Brain pericyte (primary cell): ENCODE data around the gene GUCY1A2.

Source experiments
- DNase-seq: peaks from one replicate; pipeline ENCODE4 v3.0.0-alpha.2; 2012; ENCODE audit warnings: low read depth, low spot score

Gene GUCY1A2

DNA sequence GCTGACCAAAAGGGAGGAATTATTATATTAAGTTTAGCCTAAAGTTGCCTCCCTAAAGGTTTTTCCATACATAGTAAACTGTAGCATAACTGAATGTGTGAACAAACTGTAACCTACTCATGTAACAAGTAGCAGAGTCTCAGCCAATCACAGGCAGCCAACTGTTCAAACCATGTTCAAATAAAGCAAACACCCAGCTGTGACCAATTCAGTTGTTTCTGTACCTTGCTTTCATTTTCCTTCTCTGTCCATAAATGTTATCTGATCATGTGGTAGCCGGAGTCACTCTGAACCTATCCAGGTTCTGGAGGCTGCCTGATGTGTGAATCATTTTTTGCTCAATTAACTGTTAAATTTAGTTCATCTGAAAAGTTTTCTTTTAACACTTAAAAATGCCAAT is 373.5 kb downstream of the GUCY1A2 start:
- DNase-seq: no peak

DNA sequence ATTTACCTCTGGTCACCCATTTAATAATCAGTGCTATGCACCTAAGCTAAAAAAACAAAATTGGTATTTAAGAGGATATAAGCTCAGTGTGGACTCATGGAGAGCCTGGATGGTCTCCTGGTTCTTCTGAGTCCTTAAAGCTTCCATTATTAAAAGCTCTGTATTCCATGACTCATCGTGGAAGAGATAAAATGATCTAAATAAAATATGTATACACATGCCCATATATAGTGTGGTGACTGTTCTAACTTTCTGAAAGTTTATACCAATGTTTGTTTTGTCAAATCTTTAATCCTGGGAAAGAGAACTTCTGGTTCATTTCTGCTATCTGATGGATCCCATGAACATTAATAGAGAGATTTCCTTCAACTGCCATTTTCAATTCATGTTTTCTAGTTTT is 375.9 kb downstream of the GUCY1A2 start:
- DNase-seq: no peak

DNA sequence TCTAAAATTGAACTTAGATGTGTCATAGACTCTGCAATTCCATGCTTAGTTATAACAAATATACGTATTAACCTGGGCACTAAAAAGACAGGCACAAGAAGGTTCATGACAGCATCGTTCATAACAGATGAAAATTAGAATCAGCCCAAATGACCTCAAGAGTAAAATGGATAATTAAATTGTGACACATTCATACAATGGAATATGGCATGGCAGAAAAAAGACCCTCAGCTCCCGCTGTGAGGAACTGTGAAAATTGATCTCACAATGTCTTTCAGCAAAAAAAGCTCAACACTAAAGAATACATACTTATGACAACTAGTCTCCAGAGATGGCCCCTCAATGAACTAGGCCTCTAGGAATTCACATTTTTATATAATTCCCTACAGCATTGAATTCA is 386.0 kb downstream of the GUCY1A2 start:
- DNase-seq: no peak

DNA sequence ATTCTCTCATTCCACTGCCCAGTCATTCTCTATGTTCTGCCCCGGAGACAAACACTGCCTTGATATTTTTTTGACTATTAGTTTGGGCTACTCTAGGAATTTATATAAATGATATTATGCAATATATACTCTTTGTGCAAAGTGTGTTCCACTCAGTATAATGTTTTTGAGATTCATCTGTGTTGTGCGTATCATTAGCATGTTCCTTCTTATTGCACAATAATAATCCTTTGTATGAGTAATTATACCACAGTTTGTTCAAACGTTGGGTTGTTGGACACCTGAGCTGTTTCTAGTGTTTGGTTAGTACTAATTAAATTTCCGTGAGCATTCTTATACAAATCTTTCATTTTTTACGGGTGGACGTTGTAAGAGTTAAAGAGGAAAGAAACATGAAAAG is 390.6 kb downstream of the GUCY1A2 start:
- no peak for DNase-seq

DNA sequence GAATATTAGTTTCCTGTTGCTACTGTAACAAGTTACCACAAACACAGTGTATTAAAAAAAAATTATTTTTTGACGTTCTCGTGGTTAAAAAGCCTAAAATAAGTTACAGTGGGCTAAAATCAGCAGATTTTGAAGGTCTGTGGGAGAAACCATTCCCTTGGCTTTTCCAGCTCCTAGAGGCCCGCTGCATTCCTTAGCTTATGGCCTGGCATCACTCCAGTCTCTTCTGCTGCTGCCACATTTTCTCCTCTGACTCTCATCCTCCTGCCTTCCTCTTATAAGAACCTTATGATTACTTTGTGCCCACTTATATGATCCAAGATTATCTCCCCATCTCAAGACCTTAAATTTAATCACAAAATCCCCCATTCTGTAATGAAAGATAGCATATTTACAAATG is 392.7 kb downstream of the GUCY1A2 start:
- no peak for DNase-seq

DNA sequence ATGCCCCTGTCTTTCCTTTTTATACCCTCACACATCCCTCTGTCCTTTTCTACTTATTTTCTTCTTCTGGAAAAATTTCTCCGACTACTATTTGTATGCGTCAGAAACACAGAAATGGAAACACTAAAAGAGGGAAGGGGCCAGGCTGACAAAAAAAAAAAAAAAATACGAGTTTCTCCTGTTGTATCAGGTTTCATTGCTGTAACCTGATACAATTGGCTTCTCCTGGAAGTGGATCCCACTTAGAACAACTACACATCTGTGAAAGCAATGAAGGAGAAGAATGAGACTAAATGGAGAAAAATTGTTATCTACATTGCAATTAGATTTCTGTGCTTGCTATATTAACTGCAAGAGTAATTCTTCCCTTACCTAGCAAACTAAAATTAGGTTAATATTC is 393.9 kb downstream of the GUCY1A2 start:
- no peak for DNase-seq
